Measurements from ENCODE around the gene SORCS1.

DNA sequence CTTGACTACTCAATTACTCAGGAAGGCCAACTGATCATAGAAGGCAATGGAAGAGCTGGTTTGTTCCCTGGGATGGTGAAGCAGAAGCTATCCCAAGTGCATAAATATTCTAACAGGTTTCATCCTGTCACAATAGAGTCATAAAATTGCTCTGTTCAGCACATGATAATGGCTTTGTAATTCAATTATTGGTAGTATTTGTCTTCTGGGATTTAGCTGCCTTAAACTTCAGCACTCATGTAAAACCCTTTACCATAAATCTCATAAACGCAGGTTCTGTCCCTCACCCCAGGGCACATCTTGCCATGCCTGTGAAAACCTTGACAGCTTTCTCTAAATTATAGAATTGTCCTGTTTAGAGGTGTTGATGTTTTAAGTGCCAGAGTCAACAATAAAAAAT is 417.6 kb downstream of the SORCS1 start:
- TF ChIP-seq, protein P1, sequence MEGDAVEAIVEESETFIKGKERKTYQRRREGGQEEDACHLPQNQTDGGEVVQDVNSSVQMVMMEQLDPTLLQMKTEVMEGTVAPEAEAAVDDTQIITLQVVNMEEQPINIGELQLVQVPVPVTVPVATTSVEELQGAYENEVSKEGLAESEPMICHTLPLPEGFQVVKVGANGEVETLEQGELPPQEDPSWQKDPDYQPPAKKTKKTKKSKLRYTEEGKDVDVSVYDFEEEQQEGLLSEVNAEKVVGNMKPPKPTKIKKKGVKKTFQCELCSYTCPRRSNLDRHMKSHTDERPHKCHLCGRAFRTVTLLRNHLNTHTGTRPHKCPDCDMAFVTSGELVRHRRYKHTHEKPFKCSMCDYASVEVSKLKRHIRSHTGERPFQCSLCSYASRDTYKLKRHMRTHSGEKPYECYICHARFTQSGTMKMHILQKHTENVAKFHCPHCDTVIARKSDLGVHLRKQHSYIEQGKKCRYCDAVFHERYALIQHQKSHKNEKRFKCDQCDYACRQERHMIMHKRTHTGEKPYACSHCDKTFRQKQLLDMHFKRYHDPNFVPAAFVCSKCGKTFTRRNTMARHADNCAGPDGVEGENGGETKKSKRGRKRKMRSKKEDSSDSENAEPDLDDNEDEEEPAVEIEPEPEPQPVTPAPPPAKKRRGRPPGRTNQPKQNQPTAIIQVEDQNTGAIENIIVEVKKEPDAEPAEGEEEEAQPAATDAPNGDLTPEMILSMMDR (IDR thresholded peaks at IDR 0.05; ENCODE audit: insufficient read depth, low read depth, low read length): no peak
- no peak for TF ChIP-seq EZH2 (IDR thresholded peaks at IDR 0.05; ENCODE audit: insufficient read depth, low read length)
